ENCODE measurements around the gene ATP6V0A4. TPM values are rescaled to one million over a fixed set of nuclear protein-coding genes. Genes with fewer than 3 reads are reported as not detected.

ATP6V0A4 gene
- total RNA-seq, 1 experiment from 2014 or later = 9.1 TPM

DNA sequence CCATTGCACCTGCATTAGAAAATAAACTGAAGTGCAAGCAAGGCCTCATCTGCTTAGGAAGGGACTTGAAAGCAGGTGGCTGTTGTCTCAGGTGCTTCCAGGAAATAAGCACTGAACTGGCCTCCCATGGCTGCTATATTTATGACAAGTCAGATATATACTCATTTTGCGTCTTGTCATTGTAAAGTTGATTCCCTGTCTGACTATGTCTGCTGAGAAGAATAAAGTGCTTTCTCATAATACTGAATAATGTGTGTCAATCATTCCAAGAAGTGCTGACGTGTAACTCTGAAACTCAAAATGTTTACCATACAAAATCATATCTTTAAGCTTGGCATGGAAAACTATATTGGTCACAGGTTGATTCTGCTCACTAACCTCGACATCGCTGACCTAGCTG, 51.9 kb downstream of the ATP6V0A4 start:
- no TSS peak for BruUV-seq (replicated peaks)
- no peak overlapping the region for H2AFZ ChIP-seq
- intact Hi-C loops (cut with micrococcal nuclease; ENCODE audit: unreplicated experiment) = no loop called here
- H3F3A ChIP-seq (ENCODE audit: insufficient read depth, low read depth) = peaks cover 11% of the 10 kb centered on the region; the same call in 1 of the 2 replicates
- no peaks in the 10 kb centered on the region for H3K79me2 ChIP-seq (ENCODE audit: low read depth)
- H3K27ac ChIP-seq = no peak overlapping the region
- H3K27me3 ChIP-seq (ENCODE audit: insufficient read depth, low read depth) = no peaks in the 10 kb centered on the region
- ChIA-PET CTCF (no interaction called here), POLR2A (ENCODE audit: unreplicated experiment) (no interaction called here)
- no peak for DNase-seq
- no peak overlapping the region for H3K4me3 ChIP-seq
- no peaks in the 10 kb centered on the region for H3K36me3 ChIP-seq (ENCODE audit: low read depth)
- H3K9me2 ChIP-seq (ENCODE audit: insufficient read depth) = no peaks in the 10 kb centered on the region
- no peak overlapping the region for H3K4me2 ChIP-seq
- no peaks in the 10 kb centered on the region for H4K20me1 ChIP-seq (ENCODE audit: insufficient read depth)
- peaks cover 16% of the 10 kb centered on the region for H3K4me1 ChIP-seq (replicated peaks; ENCODE audit: insufficient read depth)
- H3K9me3 ChIP-seq (ENCODE audit: insufficient read depth, low read depth) = no peaks in the 10 kb centered on the region
- TF ChIP-seq EZH2 (IDR thresholded peaks at IDR 0.05; ENCODE audit: low read depth) (no peak), CTCF (conservative IDR thresholded peaks at IDR 0.05) (no peak)

DNA sequence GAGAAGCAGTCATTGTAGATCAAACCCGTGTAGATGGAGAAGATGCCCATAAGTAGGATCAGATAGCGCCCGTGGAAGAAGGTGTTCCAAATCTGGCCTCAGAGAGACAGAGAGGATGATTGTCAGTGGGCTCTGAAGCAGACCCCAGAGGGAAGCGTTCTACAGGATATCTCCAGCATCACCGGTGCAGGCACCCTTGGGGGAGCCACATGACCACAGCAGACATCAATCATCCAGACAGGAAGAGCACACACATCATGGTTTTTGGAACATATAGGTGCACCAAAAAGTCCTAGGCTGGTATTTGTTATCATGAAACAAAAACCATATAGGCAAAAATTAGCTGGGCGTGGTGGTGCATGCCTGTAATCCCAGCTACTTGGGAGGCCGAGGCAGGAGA, 52.8 kb downstream of the ATP6V0A4 start:
- POLR2A ChIA-PET (ENCODE audit: unreplicated experiment) = no interaction called here
- DNase-seq = no peak
- TF ChIP-seq CTCF (conservative IDR thresholded peaks at IDR 0.05) = no peak
- TF ChIP-seq EZH2 (IDR thresholded peaks at IDR 0.05; ENCODE audit: low read depth) = no peak
- Histone ChIP-seq H2AFZ (no peak overlapping the region), H3K4me1 (replicated peaks; ENCODE audit: insufficient read depth) (peaks cover 14% of the 10 kb centered on the region), H3K4me3 (no peak overlapping the region), H3K36me3 (ENCODE audit: low read depth) (no peaks in the 10 kb centered on the region), H3K79me2 (ENCODE audit: low read depth) (no peaks in the 10 kb centered on the region), H3K9me2 (ENCODE audit: insufficient read depth) (no peaks in the 10 kb centered on the region), H3F3A (ENCODE audit: insufficient read depth, low read depth) (peaks cover 8% of the 10 kb centered on the region; the same call in 1 of the 2 replicates), H3K9me3 (ENCODE audit: insufficient read depth, low read depth) (no peaks in the 10 kb centered on the region), H3K27ac (no peak overlapping the region), H4K20me1 (ENCODE audit: insufficient read depth) (no peaks in the 10 kb centered on the region), H3K27me3 (ENCODE audit: insufficient read depth, low read depth) (no peaks in the 10 kb centered on the region), H3K4me2 (no peak overlapping the region)
- intact Hi-C loops (cut with micrococcal nuclease; ENCODE audit: unreplicated experiment) = no loop called here
- no TSS peak for BruUV-seq (replicated peaks)
- CTCF ChIA-PET = no interaction called here

DNA sequence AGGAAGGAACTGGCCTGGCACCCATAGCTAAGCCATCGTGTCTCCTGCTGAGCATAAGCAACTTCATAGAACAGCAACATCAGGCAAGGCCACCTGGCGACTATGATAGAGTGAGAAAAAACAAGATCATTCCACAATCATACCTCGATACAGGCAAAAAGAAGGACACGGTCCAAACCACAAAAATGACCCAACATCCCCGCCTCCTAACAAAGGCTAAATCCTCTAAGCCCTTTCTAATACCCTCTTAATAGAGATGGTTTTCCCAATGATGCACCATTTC, 56.6 kb downstream of the ATP6V0A4 start:
- H2AFZ ChIP-seq = no peak overlapping the region
- no TSS peak for BruUV-seq (replicated peaks)
- TF ChIP-seq EZH2 (IDR thresholded peaks at IDR 0.05; ENCODE audit: low read depth) (no peak), CTCF (conservative IDR thresholded peaks at IDR 0.05) (no peak)
- H3K27ac ChIP-seq = no peak overlapping the region
- no peaks in the 10 kb centered on the region for H3K36me3 ChIP-seq (ENCODE audit: low read depth)
- H3K4me3 ChIP-seq = no peak overlapping the region
- H3K9me3 ChIP-seq (ENCODE audit: insufficient read depth, low read depth) = no peaks in the 10 kb centered on the region
- no peaks in the 10 kb centered on the region for H3K79me2 ChIP-seq (ENCODE audit: low read depth)
- POLR2A ChIA-PET (ENCODE audit: unreplicated experiment) = interaction anchor here (0.5 kb wide), 1 partner anchor 14 kb away, joined by 4 read pairs; no protein-coding TSS in a partner anchor
- H3F3A ChIP-seq (ENCODE audit: insufficient read depth, low read depth) = no peaks in the 10 kb centered on the region
- no peak for DNase-seq
- H3K9me2 ChIP-seq (ENCODE audit: insufficient read depth) = no peaks in the 10 kb centered on the region
- peaks cover 10% of the 10 kb centered on the region for H3K4me1 ChIP-seq (replicated peaks; ENCODE audit: insufficient read depth)
- CTCF ChIA-PET = interaction anchor here (0.6 kb wide), 1 partner anchor 527 kb away, joined by 3 read pairs; no protein-coding TSS in a partner anchor
- no peak overlapping the region for H3K4me2 ChIP-seq
- H3K27me3 ChIP-seq (ENCODE audit: insufficient read depth, low read depth) = no peaks in the 10 kb centered on the region
- H4K20me1 ChIP-seq (ENCODE audit: insufficient read depth) = no peaks in the 10 kb centered on the region
- intact Hi-C loops (cut with micrococcal nuclease; ENCODE audit: unreplicated experiment) = loop anchor here (5.0 kb wide), 1 partner anchor 336 kb away; no protein-coding TSS in a partner anchor
